ENCODE data around the gene KPNA6. TPM values are rescaled to one million over a fixed set of nuclear protein-coding genes. Genes with fewer than 3 reads are reported as not detected.

Gene KPNA6
- total and polyA plus RNA-seq, 2 donors (not counting 3 experiments of a cell fraction or from before 2014, with no cell fraction given) = 22.1 to 85.6 TPM

GRCh38 chr1:32221980-32222755 lies 114.3 kb downstream of the KPNA6 start, which contains the start of the genes EIF3I and TMEM234:
TSS of gene EIF3I (plus strand) at chr1:32222407. CDS start at chr1:32222442, 35 bp downstream.
TSS of gene TMEM234 (minus strand) at chr1:32222353. CDS start at chr1:32222322, 31 bp downstream.
- H3K27ac ChIP-seq (ENCODE audit: insufficient read depth, low read depth, low read length) = peak within 1 kb of the TSS; percentile 98
- peak within 1 kb of the TSS; percentile 83 for H2AFZ ChIP-seq (ENCODE audit: low read depth, low read length)
- ChIA-PET CTCF (interaction anchor here (1.1 to 2.4 kb wide), 5 partner anchors 9 to 94 kb away, joined by 3 to 33 read pairs (median 4); no protein-coding TSS in a partner anchor), POLR2A (interaction anchor here (0.5 to 2.4 kb wide), 3 partner anchors 114 to 316 kb away, joined by 3 to 8 read pairs (median 5); partner anchors contain the start of genes KPNA6 and MARCKSL1)
- FAIRE-seq = peak; percentile 97
- no peak for TF ChIP-seq EZH2 (IDR thresholded peaks at IDR 0.05; ENCODE audit: borderline replicate concordance, low read depth, low read length, severe bottlenecking)
- TF ChIP-seq FOS (IDR thresholded peaks at IDR 0.05; ENCODE audit: borderline replicate concordance, insufficient read depth, low read length) = peak; percentile 51
- TF ChIP-seq GATA2 (IDR thresholded peaks at IDR 0.05; ENCODE audit: insufficient read depth, insufficient read length, low read depth, low read length) = no peak
- TF ChIP-seq JUN (IDR thresholded peaks at IDR 0.05; ENCODE audit: borderline replicate concordance, insufficient read depth, insufficient read length, low read depth) = peak; percentile 32
- peak; percentile 56 for TF ChIP-seq MAX (IDR thresholded peaks at IDR 0.05; ENCODE audit: insufficient read depth, insufficient read length)
- TF ChIP-seq, protein P1, sequence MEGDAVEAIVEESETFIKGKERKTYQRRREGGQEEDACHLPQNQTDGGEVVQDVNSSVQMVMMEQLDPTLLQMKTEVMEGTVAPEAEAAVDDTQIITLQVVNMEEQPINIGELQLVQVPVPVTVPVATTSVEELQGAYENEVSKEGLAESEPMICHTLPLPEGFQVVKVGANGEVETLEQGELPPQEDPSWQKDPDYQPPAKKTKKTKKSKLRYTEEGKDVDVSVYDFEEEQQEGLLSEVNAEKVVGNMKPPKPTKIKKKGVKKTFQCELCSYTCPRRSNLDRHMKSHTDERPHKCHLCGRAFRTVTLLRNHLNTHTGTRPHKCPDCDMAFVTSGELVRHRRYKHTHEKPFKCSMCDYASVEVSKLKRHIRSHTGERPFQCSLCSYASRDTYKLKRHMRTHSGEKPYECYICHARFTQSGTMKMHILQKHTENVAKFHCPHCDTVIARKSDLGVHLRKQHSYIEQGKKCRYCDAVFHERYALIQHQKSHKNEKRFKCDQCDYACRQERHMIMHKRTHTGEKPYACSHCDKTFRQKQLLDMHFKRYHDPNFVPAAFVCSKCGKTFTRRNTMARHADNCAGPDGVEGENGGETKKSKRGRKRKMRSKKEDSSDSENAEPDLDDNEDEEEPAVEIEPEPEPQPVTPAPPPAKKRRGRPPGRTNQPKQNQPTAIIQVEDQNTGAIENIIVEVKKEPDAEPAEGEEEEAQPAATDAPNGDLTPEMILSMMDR (IDR thresholded peaks at IDR 0.05; ENCODE audit: extremely low read depth in 1 of 2, insufficient read depth in 1 of 2, low read depth in 1 of 2, low read length in 2 of 2) = no peak
- TF ChIP-seq POLR2AphosphoS5 (IDR thresholded peaks at IDR 0.05; ENCODE audit: insufficient read depth, low read depth, low read length) = peak; percentile 82
- TF ChIP-seq MYC (IDR thresholded peaks at IDR 0.05; ENCODE audit: low read depth, low read length) = no peak
- TF ChIP-seq POLR2A (IDR thresholded peaks at IDR 0.05; ENCODE audit: low read depth, low read length) = peak; percentile 87
- H3K79me2 ChIP-seq (ENCODE audit: control insufficient read depth, insufficient read depth, low read length) = peaks cover 24% of the 10 kb centered on the region
- peaks cover 7 to 8% of the 10 kb centered on the region in 2 experiments for H3K36me3 ChIP-seq (ENCODE audit: control insufficient read depth in 2 of 2, extremely low read depth in 1 of 2, insufficient read depth in 2 of 2, low read length in 2 of 2)
- no peaks in the 10 kb centered on the region for H3K27me3 ChIP-seq (ENCODE audit: control insufficient read depth in 2 of 2, insufficient read depth in 2 of 2, low read length in 2 of 2)
- intact Hi-C loops (cut with micrococcal nuclease) (loop anchor here (1.0 to 5.0 kb wide), 6 partner anchors 19 to 193 kb away; partner anchors contain the start of gene MARCKSL1), dilution Hi-C loops (cut with MboI; ENCODE audit: extremely low pct_ligation_motif_present, low sequenced_read_pairs) (no loop called here)
- peaks cover 26% of the 10 kb centered on the region for H3K4me1 ChIP-seq (ENCODE audit: control insufficient read depth, extremely low read depth, insufficient read depth, low read length)
- peak within 1 kb of the TSS; percentile 98 for H3K9ac ChIP-seq (replicated peaks; ENCODE audit: extremely low read depth, insufficient read depth, low read length)
- H4K20me1 ChIP-seq (replicated peaks; ENCODE audit: control insufficient read depth, extremely low read depth, insufficient read depth, low read length) = no peaks in the 10 kb centered on the region
- H3K9me1 ChIP-seq (replicated peaks; ENCODE audit: control insufficient read depth, extremely low read depth, insufficient read depth, low read length) = no peaks in the 10 kb centered on the region
- peak within 1 kb of the TSS; percentile 79 to 81 (median 80) for H3K4me3 ChIP-seq (replicated peaks in 1 of 3; ENCODE audit: insufficient read depth in 1 of 3, low read depth in 1 of 3, low read length in 3 of 3)
- peak; percentile 90 for DNase-seq (ENCODE audit: low read depth, low spot score)
- BruUV-seq (replicated peaks) = no TSS peak
- no peaks in the 10 kb centered on the region for H3K9me3 ChIP-seq (replicated peaks; ENCODE audit: control insufficient read depth, insufficient read depth, low read length)
- peak within 1 kb of the TSS; percentile 86 for H3K4me2 ChIP-seq (ENCODE audit: insufficient read depth, low read length)

Measured in endothelial cell of umbilical vein (primary cell).